ENCODE data around the gene HBG1.

Gene HBG1

GRCh38 chr11:5247472-5248192 is 2.0 kb downstream of the HBG1 start:
- DNase-seq (ENCODE audit: low read depth in 3 of 3) = no peak

- DNase-seq (ENCODE audit: low read depth in 3 of 3) = no peak
Observed at GRCh38 chr11:5246772-5247471, 2.7 kb downstream of the HBG1 start.

DNA sequence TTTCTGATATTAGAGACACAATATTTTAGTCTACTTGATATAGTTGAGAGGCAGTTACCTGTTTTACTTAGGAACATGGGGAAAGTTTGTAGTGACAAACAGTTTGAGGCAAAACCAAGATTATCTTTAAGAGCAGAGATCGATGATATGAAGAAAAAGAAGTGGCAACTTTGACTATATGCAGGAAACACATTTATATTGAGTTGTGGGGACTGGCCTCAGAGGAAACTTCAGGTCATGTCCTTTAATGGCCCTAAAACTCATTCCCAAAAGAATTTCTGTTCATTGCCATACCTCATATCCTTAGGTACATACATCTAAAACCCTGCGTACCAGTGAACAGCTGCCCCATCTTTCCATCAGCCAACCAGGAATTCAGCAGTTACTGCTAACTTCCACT is 4.5 kb downstream of the HBG1 start:
- DNase-seq (ENCODE audit: low read depth in 3 of 3) = no peak

DNA sequence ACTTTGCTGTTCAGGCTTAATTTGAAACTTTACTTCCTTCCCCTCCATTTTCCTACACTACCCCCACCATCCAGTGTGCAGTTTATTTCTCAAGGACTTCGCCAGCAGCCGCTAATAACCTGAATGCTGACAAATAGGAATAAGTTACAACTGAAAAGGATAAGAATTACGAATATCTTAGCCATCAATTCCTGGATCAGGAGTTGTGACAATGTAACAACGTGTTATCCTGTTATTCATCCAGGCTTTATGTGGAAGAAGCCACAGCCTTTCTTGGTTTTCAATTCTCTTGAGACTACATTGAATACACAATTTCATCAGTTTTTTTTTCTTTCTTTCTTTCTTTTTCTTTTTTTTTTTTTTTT is 5.9 kb downstream of the HBG1 start:
- no peak for DNase-seq (ENCODE audit: low read depth in 3 of 3)

DNA sequence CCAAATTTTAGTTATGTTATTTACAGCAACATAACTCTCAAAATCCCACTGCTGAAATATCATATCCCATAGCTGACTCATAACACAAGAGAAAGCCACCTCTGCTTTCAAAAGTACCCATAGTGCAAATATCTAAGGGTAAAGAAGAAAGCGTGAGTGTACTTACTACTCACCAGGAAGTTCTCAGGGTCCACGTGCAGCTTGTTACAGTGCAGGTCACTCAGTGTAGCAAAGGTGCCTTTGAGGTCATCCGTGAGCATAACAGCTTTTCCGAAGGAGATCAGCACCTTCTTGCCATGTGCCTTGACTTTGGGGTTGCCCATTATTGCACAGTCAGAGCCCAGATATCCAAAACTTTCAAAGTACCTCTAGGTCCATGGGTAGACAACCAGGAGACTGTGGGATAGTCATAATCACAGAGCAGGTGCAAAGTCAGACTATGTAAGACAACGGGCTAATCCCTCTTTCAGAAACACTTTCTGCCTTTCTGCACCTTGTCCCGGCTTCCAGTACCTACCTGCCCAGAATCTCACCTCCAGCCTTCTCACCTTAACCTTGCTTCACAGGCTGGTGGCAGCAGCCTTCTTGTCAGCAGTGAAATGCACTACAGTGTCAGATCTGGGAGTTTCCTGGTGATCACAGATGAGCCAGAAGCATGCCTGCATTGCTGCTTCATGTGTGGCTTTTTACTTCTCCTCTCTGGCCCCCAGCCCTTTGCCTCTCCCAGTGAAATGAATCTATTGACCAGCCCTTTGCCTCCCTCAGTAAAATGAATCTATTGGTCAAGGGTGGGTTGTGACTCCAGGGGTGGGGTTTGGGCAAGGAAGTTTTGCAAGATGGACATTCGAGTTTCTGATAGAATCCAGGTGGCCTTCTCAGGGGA is 6.5 kb downstream of the HBG1 start:
- no peak for DNase-seq (ENCODE audit: low read depth in 3 of 3)

GRCh38 chr11:5242208-5242607 is 7.4 kb downstream of the HBG1 start:
- DNase-seq (ENCODE audit: low read depth in 3 of 3) = no peak

GRCh38 chr11:5241458-5241857 is 8.2 kb downstream of the HBG1 start:
- no peak for DNase-seq (ENCODE audit: low read depth in 3 of 3)

GRCh38 chr11:5240458-5240857 is 9.2 kb downstream of the HBG1 start:
- DNase-seq (ENCODE audit: low read depth in 3 of 3) = no peak

DNA sequence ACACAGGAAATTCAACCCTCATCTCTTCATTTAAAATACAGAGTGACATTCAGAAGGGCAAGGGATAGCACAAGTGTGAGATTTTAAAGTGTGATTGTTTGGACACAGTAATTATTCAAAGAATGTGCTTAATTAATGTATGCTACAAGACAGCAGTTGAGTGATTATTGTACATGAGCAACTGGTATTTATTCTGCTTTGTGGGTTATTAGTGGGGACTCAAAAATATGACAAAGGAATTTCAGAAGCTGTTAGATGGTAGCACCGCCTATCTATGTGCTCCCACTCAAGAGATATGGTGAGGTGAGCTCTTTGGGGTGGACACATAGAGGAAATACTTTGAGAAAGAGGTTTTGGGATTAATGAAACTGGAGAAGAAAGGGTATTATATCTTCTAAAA is 9.6 kb downstream of the HBG1 start:
- no peak for DNase-seq (ENCODE audit: low read depth in 3 of 3)

- DNase-seq (ENCODE audit: low read depth in 3 of 3) = no peak
Observed at GRCh38 chr11:5239046-5239445, 10.6 kb downstream of the HBG1 start.

- no peak for DNase-seq (ENCODE audit: low read depth in 3 of 3)
Observed at GRCh38 chr11:5238486-5238885, 11.2 kb downstream of the HBG1 start.

- DNase-seq (ENCODE audit: low read depth in 3 of 3) = no peak
Observed at GRCh38 chr11:5237420-5237819, 12.2 kb downstream of the HBG1 start.

DNA sequence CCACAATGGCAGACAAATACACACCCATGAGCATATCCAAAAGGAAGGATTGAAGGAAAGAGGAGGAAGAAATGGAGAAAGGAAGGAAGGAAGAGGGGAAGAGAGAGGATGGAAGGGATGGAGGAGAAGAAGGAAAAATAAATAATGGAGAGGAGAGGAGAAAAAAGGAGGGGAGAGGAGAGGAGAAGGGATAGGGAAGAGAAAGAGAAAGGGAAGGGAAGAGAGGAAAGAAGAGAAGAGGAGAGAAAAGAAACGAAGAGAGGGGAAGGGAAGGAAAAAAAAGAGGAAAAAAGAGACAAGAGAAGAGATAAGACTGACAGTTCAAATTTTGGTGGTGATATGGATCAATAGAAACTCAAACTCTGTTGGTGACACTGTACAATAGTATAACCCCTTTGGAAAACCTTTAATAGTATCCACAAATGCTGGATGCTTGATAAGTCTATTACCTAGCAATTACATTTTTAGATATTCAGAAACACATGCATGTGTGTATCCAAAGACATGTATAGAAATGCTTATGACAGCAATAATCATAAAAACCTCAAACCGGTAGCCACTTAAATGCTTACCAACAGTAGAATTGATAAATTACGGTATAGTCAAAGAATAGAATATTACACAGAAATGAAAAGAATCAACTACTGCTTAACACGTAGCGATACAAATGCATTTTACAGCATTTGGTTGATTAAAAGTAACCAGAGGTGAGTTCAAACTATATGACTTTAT is 14.1 kb downstream of the HBG1 start:
- no peak for DNase-seq (ENCODE audit: low read depth in 3 of 3)

DNA sequence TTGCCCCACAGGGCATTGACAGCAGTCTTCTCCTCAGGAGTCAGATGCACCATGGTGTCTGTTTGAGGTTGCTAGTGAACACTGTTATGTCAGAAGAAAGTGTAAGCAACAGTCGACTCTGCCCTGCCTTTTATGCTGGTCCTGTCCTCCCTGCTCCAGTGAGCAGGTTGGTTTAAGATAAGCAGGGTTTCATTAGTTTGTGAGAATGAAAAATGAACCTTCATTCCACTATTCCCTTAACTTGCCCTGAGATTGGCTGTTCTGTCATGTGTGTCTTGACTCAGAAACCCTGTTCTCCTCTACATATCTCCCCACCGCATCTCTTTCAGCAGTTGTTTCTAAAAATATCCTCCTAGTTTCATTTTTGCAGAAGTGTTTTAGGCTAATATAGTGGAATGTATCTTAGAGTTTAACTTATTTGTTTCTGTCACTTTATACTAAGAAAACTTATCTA is 15.2 kb downstream of the HBG1 start, which contains the start of gene HBD:
Gene HBD, minus strand, starts transcription at position 103 of the 454 bp plus-strand sequence. Its CDS starts 50 bp downstream, at position 53.
- no peak for DNase-seq (ENCODE audit: low read depth in 3 of 3)

DNA sequence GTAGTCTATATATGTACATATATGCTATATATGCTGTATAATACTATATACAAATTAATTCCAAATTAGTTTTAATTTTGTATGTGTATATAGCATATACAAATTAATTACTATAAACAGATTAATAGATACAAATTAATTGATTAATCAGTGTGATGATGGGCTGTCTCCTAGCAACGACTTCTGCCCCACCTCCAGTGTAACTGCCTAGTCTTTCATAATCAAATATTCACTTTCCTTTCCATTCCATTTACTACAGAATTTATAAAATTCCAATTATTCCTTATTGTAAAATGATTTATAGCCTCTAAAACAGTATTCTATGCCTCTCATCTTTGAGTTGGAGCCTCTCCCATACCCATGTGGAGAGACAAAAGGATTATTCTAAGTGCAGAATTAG is 16.4 kb downstream of the HBG1 start:
- no peak for DNase-seq (ENCODE audit: low read depth in 3 of 3)

DNA sequence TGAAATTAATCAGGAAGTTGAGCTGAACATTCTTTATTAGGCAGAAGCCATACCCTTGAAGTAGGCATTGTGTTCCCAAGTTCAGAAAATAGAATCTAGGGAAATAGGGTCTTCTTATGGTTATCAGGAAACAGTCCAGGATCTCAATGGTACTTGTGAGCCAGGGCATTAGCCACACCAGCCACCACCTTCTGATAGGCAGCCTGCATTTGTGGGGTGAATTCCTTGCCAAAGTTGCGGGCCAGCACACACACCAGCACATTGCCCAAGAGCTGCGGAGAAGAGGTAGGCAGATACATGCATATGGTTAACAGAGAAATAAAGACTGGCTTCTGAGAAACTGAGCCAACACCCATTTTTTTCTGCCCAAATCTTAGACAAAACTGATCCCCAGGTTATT is 16.8 kb downstream of the HBG1 start:
- DNase-seq (ENCODE audit: low read depth in 3 of 3) = no peak

GRCh38 chr11:5232176-5232575 is 17.5 kb downstream of the HBG1 start:
- DNase-seq (ENCODE audit: low read depth in 3 of 3) = no peak

DNA sequence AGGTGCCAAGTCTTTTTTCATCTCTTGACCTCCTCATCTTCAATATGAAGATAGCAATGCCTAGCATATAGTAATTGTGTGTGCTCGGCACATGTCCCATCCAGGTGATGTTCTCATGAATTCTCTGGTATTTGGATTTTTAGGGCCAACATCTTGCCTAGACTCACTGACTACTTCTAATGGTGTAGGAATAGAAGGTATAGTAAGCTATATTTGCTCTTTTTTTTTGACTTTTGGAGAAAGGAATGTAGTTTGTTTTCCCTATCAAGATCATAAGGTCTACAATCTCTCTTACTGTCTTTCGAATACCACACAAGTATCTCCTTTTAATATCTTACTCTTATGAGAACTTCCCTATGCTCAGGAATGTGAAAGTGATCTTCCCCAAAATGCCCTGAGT is 18.5 kb downstream of the HBG1 start:
- DNase-seq (ENCODE audit: low read depth in 3 of 3) = no peak

DNA sequence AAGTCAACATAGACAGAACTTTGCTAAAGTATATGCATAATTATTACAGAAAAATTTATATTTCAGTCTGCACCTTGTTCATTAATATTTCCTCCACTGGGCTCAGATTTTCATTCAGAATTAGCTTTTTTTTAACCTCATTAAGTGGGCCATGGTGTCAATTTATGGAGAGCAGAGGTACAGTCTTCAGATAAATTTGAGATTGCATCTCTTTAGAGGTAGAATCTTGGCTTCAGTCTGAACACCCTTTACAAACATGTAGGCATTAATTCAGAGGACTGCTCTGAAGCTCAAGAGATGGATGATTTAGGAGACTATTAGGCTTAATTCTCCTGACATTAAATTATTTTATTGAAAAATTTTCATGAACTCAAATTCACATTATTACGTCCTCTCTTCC is 19.4 kb downstream of the HBG1 start:
- DNase-seq (ENCODE audit: low read depth in 3 of 3) = no peak

DNA sequence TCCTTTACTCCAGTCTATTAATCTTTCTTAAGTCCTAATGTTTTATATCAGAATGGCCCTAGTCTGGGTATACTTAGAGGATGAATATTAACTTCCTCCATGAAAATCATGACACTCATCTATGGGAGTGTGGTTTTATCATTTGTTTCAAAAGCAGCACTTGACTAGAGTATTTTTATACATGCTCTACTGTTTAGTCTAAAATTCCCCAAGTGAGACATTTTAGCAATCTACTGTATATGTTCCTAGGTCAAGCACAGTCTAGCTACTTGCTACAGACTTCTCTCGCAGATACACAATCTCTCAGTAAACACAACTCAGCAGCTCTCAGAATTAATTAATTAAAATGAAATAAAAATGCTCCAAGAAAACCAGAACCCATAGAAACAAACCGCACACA is 19.9 kb downstream of the HBG1 start:
- no peak for DNase-seq (ENCODE audit: low read depth in 3 of 3)

GRCh38 chr11:5229356-5229755 is 20.3 kb downstream of the HBG1 start:
- no peak for DNase-seq (ENCODE audit: low read depth in 3 of 3)

GRCh38 chr11:5228124-5228523 is 21.5 kb downstream of the HBG1 start:
- DNase-seq (ENCODE audit: low read depth in 3 of 3) = no peak

Measured in stimulated activated CD4-positive, alpha-beta T cell treated with anti-CD3 and anti-CD28 coated beads, TNF-alpha, amount 100 ng/mL, for 48 hours (primary cell).